Nephron (organoid): Measurements from ENCODE around the gene AFF3.

Experiments used
- H3K27ac Mint-ChIP-seq, 3 experiments: 2 replicates each; pipeline ENCODE4 v1.8.0; 2020; ENCODE audit warnings: mixed read lengths in 3 of 3, mild to moderate bottlenecking in 2 of 3, moderate library complexity in 1 of 3
- H3K27me3 Mint-ChIP-seq: 2 replicates; pipeline ENCODE4 v1.8.0; 2021; ENCODE audit warnings: low read depth, mild to moderate bottlenecking, moderate library complexity, mixed read lengths
- H3K36me3 Mint-ChIP-seq: 2 replicates; pipeline ENCODE4 v1.8.0; 2020; ENCODE audit warnings: low read depth, mixed read lengths
- H3K4me1 Mint-ChIP-seq: 2 replicates; pipeline ENCODE4 v1.8.0; 2020; ENCODE audit warnings: mixed read lengths
- H3K4me3 Mint-ChIP-seq, 3 experiments: 2 replicates each; pipeline ENCODE4 v1.8.0; 2020; ENCODE audit warnings: mild to moderate bottlenecking in 3 of 3, mixed read lengths in 3 of 3, moderate library complexity in 2 of 3
- H3K9me3 Mint-ChIP-seq: 2 replicates; pipeline ENCODE4 v1.8.0; 2020; ENCODE audit warnings: mixed read lengths
- CTCF ChIP-seq, 3 experiments: fragments of 200-600 bp; sonication (generic); IDR thresholded peaks; one replicate each; pipeline ENCODE4 v1.5.0; 2021; ENCODE audit warnings: antibody characterized with exemption in 3 of 3; ENCODE audit not compliant: unreplicated experiment in 3 of 3

The AFF3 gene

GRCh38 chr2:99942561-99943347 lies 199.6 kb downstream of the AFF3 start:
- H3K9me3 Mint-ChIP-seq = no peaks in the 10 kb centered on the region
- peaks cover 53% of the 10 kb centered on the region for H3K36me3 Mint-ChIP-seq
- no peak for TF ChIP-seq CTCF (IDR thresholded peaks at IDR 0.05; ENCODE audit: unreplicated experiment in 3 of 3)
- H3K27ac Mint-ChIP-seq = no peak overlapping the region
- H3K27me3 Mint-ChIP-seq = no peaks in the 10 kb centered on the region
- no peak overlapping the region for H3K4me3 Mint-ChIP-seq
- peaks cover 21% of the 10 kb centered on the region for H3K4me1 Mint-ChIP-seq

- Mint-ChIP-seq H3K27ac (peak overlapping the region; percentile 38 to 68 (median 54)), H3K27me3 (no peaks in the 10 kb centered on the region), H3K4me3 (no peak overlapping the region), H3K9me3 (no peaks in the 10 kb centered on the region), H3K36me3 (peaks cover 54% of the 10 kb centered on the region), H3K4me1 (peaks cover 21% of the 10 kb centered on the region)
- no peak for TF ChIP-seq CTCF (IDR thresholded peaks at IDR 0.05; ENCODE audit: unreplicated experiment in 3 of 3)
Measured at GRCh38 chr2:99940963-99941362, 201.4 kb downstream of the AFF3 start.

GRCh38 chr2:99939135-99939534 lies 203.3 kb downstream of the AFF3 start:
- no peak overlapping the region for H3K4me3 Mint-ChIP-seq
- no peaks in the 10 kb centered on the region for H3K27me3 Mint-ChIP-seq
- TF ChIP-seq CTCF (IDR thresholded peaks at IDR 0.05; ENCODE audit: unreplicated experiment in 3 of 3) = no peak
- H3K4me1 Mint-ChIP-seq = peaks cover 21% of the 10 kb centered on the region
- no peaks in the 10 kb centered on the region for H3K9me3 Mint-ChIP-seq
- H3K27ac Mint-ChIP-seq = peak overlapping the region in 1 of 3 experiments; percentile 49
- H3K36me3 Mint-ChIP-seq = peaks cover 61% of the 10 kb centered on the region

GRCh38 chr2:99938250-99938649 lies 204.1 kb downstream of the AFF3 start:
- no peak overlapping the region for H3K27ac Mint-ChIP-seq
- H3K4me1 Mint-ChIP-seq = peaks cover 21% of the 10 kb centered on the region
- H3K27me3 Mint-ChIP-seq = no peaks in the 10 kb centered on the region
- TF ChIP-seq CTCF (IDR thresholded peaks at IDR 0.05; ENCODE audit: unreplicated experiment in 3 of 3) = no peak
- peaks cover 62% of the 10 kb centered on the region for H3K36me3 Mint-ChIP-seq
- H3K9me3 Mint-ChIP-seq = no peaks in the 10 kb centered on the region
- no peak overlapping the region for H3K4me3 Mint-ChIP-seq

- TF ChIP-seq CTCF (IDR thresholded peaks at IDR 0.05; ENCODE audit: unreplicated experiment in 3 of 3) = no peak
- H3K27me3 Mint-ChIP-seq = no peaks in the 10 kb centered on the region
Measured at GRCh38 chr2:99936065-99936464, 206.3 kb downstream of the AFF3 start.

GRCh38 chr2:99935662-99936061 lies 206.7 kb downstream of the AFF3 start:
- no peak for TF ChIP-seq CTCF (IDR thresholded peaks at IDR 0.05; ENCODE audit: unreplicated experiment in 3 of 3)
- Mint-ChIP-seq H3K36me3 (peaks cover 56% of the 10 kb centered on the region), H3K27me3 (no peaks in the 10 kb centered on the region), H3K27ac (peak overlapping the region in 2 of 3 experiments; percentile 27 to 37), H3K4me1 (peaks cover 9% of the 10 kb centered on the region), H3K4me3 (no peak overlapping the region), H3K9me3 (no peaks in the 10 kb centered on the region)

More at GRCh38 chr2:99936065-99936464, 206.3 kb downstream of the AFF3 start:
- no peaks in the 10 kb centered on the region for H3K9me3 Mint-ChIP-seq
- H3K4me1 Mint-ChIP-seq = peaks cover 13% of the 10 kb centered on the region
- no peak overlapping the region for H3K4me3 Mint-ChIP-seq
- H3K27ac Mint-ChIP-seq = peak overlapping the region in 2 of 3 experiments; percentile 27 to 37
- H3K36me3 Mint-ChIP-seq = peaks cover 60% of the 10 kb centered on the region
